Measurements from ENCODE around the gene DTX1.
"Not testable (repeated sequence)": the region's sequence is repeated elsewhere in the genome, so short reads cannot be mapped to it uniquely, and the experiment has no call there.

The DTX1 gene

DNA sequence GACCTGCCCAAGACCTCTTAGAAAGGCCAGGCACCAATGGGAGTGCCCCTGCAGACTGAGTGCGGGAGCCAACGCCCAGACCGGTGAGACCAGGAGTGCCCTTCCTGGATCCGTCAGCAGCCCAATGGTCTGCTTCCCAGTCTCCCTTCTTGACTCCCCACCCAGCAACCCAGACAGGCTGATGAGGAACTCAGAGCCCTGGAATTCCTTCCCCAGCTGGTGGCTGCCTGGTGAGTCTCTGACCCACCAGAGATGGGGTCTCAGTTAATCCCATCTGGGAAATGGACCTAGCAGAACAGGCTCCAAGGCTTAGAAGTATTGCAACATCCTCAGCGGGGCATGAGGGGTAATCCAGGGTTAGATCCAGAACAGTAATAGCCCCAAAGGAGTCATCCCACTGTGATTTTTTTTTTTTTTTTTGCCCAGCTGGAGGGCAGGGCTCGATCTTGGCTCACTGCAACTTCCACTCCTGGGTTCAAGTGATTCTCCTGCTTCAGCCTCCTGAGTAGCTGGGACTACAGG, 80.5 kb downstream of the DTX1 start:
- no peak for DNase-seq (ENCODE audit: low spot score)

DNA sequence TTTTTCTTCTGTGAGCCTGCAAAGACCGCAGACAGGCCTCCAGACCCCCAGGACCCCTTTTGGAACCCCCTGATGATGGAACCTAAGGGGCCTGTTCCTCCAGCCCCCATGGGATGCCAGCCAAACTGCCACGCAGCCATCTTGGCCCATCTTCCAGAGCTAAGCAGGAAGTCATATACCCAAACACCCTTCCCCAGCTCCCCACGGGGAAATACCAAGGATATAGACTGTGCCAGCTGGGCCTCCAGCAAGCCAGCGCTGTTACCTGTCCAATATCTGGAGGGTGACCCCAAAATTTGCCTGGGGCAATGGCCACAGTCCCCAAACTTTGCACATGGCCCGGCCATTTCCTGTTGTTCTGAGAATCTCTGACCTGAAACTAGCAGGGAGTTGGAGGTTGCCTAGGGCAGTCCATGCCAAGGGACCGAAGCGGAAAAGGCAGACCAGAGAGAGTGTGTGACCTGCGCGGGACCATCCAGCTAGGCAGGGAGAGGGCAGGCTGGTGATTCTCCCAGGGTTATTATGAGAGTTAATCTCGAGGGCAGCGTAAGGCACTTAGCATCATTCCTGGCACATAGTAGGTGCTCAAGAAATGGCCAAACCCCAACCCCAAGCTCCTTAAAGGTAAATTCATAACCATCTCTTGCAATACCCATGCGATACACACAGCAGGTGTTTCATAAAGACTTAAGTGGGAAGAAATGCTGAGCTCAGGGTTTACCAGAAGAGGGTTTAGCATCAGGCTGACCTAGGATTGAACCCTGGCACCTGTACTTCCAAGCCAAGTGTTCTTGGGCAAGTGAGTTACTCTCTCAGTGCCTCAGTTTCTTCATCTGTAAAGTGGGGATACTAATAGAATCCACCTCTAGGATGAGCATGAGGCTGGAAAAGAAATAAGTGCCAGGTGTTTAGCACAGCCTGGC, 81.6 kb downstream of the DTX1 start:
- DNase-seq (ENCODE audit: low spot score): no peak

GRCh38 chr12:113138826-113139225, 82.3 kb downstream of the DTX1 start:
- DNase-seq (ENCODE audit: low spot score): no peak

GRCh38 chr12:113140706-113141105, 84.2 kb downstream of the DTX1 start:
- no peak for DNase-seq (ENCODE audit: low spot score)

GRCh38 chr12:113141716-113142115, 85.2 kb downstream of the DTX1 start:
- not testable (repeated sequence) for DNase-seq (ENCODE audit: low spot score)

- DNase-seq (ENCODE audit: low spot score): no peak
Measured at GRCh38 chr12:113142173-113142885, 85.8 kb downstream of the DTX1 start.

GRCh38 chr12:113142886-113143332, 86.4 kb downstream of the DTX1 start:
- DNase-seq (ENCODE audit: low spot score): no peak

DNA sequence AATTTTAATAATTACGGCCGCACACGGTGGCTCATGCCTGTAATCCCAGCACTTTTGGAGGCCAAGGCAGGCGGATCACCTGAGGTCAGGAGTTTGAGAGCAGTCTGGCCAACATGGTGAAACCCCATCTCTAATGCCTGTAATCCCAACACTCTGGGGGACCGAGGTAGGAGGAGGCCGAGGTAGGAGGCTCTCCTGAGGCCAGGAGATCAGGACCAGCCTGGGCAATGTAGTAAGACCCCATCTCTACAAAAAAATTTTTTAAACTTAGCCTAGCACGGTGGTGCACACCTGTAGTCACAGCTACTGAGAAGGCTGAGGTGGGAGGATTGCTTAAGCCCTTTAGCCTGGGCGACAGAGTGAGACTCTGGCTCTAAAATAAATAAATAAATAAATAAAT, 87.4 kb downstream of the DTX1 start:
- no peak for DNase-seq (ENCODE audit: low spot score)

- no peak for DNase-seq (ENCODE audit: low spot score)
Measured at GRCh38 chr12:113144806-113145205, 88.3 kb downstream of the DTX1 start.

- DNase-seq (ENCODE audit: low spot score): no peak
Measured at GRCh38 chr12:113145720-113146551, 89.4 kb downstream of the DTX1 start.

GRCh38 chr12:113146999-113147398, 90.5 kb downstream of the DTX1 start:
- no peak for DNase-seq (ENCODE audit: low spot score)

Measured in iPS-NIHi11 (cell line).